COLO829 (cell line): Measurements from ENCODE around the gene GBP1.
"Not testable (repeated sequence)": the region's sequence is repeated elsewhere in the genome, so short reads cannot be mapped to it uniquely, and the experiment has no call there.

Source experiments
- DNase-seq: peaks from one replicate; pipeline ENCODE4 v3.0.0; 2012; ENCODE audit warnings: low spot score

The GBP1 gene

GRCh38 chr1:89051955-89052312 lies 13.1 kb downstream of the GBP1 start:
- DNase-seq = no peak

GRCh38 chr1:89051300-89051954 lies 13.6 kb downstream of the GBP1 start:
- no peak for DNase-seq

DNA sequence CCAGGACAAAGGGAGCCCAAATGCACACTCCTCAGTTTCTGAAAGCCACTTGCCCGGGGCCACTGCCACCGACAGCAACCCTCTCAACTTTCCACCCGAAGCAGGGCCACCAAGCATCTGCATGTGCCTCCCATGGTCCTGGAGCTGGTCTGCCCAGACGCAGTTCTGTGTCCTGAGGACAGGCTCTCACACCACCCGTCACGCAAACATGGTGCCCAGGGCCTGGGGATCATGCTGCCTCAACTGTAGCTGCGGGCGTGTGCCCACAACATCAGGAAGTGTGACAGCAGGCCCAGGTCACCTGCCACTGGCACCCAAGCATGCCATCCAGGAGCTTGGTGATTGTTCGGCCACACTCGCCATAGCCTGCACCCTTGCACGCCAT lies 14.4 kb downstream of the GBP1 start:
- no peak for DNase-seq

DNA sequence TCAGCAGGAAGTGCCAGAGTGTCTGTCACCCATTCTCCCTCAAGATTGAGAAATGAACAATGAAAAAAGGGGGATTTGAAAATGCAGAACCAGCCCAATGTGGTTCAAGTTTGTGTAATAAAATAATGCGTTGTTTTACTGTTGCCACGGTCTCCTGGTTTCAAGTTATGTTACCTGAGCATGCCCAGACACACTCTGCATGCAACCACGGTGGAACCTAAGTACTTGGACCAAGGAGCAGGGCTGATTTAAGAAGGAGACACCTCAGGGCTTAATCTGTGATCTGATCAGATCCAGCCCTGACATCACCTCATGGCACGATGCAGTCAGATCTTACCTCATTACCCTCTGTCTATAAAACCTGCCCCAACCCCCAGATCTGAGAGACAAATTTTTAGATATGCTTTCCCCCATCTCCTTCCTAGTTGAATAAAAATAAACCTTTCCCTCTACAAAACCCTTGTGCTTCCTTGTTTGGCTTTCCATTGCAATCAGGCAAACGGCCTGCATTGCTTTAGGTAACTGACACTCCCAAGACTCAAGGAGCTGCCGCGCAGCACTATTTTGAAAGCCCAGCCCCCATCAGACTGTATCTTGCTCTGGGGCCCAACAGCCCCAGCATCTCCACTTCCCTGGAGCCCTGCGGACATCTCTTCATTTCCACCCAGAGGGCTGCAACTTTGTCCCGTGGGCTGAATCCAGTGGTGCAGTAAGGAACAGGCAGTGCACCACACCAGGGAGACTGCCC lies 14.9 kb downstream of the GBP1 start:
- DNase-seq = not testable (repeated sequence)

GRCh38 chr1:89049187-89049586 lies 15.8 kb downstream of the GBP1 start:
- DNase-seq = not testable (repeated sequence)

GRCh38 chr1:89047734-89048133 lies 17.3 kb downstream of the GBP1 start:
- DNase-seq = no peak

DNA sequence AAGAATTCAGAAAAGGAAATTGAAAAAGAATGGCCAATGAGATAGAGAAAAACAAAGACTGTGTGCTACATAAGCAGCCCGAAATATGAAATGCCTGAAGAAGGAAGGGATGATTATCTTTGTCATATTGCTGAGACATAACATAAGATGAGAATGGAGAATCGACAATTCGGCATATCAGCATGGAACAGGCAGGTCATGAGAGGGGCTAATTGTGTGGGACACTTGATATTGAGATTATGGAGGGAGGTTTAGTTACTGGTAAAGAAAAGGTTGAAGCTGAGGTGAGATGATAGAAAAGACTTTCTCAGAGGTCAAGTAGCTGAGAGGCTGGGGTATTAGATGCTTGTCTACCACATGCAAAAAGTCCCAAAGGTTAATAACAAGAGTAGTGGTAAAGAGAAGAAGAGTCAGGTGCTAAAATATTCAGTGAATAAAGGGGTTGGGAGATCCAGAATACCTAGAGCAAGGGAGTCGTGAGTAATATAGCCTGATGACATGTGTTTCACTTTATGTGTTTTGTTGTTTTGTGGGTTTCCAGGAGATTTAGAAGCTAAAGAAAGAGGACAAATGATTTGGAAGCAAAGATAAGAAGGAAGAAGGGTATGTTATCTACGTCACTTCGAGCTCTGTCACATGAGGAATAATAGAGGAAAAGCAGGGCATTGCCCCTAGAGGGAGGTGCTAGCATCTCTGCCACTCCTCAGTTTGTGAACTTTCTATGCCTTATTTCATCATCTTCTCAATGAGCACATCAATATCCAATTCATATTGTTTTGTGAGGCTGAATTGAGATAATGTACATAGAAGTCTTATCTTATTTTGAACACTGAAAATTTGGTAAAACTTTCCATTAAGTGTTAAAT lies 18.5 kb downstream of the GBP1 start:
- DNase-seq = not testable (repeated sequence)

DNA sequence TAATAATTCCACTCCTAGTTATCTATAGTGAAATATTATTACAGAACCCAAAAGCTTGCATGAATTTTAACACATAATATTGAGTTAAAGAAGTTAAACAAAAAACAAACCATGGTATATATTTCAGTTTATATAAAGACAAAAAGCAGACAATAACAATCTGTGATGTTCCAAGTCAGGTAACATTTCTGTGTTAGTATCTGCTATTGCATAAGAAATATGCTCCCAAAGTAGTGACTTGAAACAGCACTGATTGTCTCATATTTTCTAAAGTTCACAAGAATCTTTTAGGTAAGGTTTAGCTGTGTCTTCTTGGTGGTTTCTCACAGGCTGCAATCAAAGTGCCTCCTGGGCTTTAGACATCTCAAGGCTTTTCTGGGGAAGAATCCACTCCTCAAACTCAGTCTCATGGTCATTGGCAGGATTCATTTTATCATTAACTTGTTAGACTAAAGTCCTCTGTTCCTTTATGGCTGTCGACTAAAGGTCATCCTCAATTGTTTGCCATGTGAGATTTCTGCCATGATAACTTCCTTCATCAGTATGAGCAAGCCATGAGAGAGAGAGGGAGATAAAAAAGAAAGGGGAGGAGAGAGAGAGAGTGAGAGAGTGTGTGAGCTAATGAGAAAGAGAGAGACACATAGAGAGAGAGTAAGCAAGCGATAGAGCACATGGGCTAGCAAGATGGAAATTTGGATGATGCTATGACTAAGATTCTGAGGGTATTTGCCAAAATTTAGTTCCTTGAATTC lies 19.9 kb downstream of the GBP1 start:
- no peak for DNase-seq

GRCh38 chr1:89043940-89044339 lies 21.1 kb downstream of the GBP1 start:
- DNase-seq = no peak

DNA sequence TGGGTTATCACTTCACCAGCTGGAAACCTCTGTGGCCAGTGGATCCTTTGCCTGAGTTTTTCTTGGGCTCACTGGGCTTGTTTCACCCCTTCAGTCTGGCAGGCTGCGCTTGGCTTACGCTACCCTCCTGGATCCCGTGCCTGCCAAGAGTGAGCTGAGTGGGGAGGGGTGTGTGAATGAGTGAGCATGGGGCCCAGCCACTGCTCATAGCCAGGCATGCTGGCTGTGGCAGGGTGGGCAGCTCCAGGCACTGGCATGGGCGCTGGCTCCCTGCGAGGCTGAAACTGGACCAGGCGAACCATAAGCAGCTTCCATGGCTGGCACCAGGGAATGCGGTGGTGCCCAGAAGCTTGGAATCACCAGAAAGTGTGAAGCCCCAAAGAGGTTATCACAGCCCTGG lies 22.5 kb downstream of the GBP1 start:
- no peak for DNase-seq

DNA sequence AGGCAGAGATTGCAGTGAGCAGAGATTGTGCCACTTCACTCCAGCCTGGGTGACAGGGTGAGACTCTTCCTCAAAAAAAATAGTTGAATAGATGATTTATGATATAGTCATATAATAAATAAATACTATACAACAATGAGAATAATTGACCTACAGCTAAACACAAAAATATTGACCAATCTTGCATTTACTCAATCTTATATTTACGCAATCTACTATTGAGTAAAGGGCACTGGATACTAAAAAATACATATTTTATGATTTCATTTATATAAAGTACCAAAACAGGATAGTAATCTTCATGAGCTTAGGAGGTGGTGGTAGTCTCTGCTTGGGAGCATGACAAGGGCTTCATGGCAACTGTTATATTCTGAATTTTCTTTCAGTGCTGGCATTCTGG lies 23.3 kb downstream of the GBP1 start:
- DNase-seq = no peak

DNA sequence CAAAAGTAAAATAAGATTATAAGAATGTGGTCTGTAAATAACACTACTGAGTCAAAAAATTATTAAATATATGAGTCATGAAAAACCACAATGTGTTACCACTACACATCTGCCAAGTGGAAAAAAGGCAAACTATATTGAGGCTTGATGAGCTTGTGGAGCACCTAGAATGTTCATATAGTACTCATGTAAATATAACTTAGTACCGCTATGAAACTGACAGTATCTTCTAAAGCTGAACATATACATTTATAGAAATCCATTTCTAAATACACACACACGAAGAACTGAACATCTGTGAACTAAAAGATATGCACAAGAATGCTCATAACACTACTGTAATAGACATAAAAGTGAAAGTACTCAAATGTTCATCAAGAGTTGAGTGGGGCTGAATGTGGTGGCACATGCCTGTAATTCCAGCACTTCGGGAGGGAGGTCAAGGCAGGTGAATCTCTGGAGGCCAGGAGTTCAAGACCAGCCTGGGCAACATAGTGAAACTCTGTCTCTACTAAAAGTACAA lies 23.8 kb downstream of the GBP1 start:
- DNase-seq = no peak

GRCh38 chr1:89040315-89040626 lies 24.7 kb downstream of the GBP1 start:
- no peak for DNase-seq

DNA sequence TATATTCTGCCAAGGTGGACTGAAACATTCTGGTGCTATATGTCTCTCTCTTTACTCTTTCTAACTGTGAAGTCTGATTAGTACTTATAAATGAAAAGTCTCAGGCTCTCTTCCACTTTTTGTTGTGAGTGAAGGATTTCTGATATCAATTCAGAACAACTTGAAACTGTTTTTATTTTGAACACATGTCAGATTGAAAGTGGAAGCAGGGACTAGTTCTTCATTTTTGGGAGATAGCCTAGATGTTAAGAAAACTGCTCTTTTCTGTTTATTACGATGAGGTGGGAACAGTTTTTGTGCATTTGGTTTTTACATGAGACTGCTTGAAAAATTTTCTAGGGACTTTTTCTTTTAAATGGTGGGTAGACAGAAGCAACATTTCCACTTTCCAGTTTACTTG lies 27.8 kb downstream of the GBP1 start:
- DNase-seq = no peak

DNA sequence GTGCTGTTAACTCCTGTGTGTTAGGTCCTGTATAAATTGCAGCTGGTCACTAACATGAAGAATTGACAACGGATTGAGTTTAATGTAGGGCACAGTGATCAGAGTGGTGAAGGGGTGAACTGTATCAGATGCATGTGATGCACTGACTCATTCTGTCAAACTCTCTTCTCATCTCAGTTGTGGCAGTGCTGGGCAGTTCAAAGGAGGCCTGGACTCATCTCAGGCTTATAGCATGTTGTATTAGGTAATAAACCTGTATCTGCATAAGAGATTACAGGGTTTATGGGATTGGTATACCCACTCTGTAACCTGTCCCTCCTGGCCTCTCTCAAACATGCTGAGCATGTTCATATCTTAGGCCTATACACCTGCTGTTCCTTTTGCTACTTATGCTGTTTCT lies 29.9 kb downstream of the GBP1 start:
- DNase-seq = no peak

DNA sequence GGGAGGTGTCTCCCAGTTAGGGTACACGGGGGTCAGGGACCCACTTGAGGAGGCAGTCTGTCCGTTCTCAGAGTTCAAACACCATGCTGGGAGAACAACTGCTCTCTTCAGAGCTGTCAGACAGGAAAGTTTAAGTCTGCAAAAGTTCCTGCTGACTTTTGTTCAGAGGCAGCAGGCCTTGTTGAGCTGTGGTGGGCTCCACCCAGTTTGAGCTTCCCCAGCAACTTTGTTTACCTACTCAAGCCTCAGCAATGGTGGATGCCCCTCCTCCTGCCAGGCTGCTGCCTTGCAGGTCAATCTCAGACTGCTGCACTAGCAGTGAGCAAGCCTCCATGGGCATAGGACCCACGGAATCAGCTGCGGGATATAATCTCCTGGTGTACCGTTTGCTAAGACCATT lies 31.0 kb downstream of the GBP1 start:
- not testable (repeated sequence) for DNase-seq

- not testable (repeated sequence) for DNase-seq
Observed at GRCh38 chr1:89029051-89029450, 36.0 kb downstream of the GBP1 start.

GRCh38 chr1:89025928-89026327 lies 39.1 kb downstream of the GBP1 start:
- DNase-seq = no peak

DNA sequence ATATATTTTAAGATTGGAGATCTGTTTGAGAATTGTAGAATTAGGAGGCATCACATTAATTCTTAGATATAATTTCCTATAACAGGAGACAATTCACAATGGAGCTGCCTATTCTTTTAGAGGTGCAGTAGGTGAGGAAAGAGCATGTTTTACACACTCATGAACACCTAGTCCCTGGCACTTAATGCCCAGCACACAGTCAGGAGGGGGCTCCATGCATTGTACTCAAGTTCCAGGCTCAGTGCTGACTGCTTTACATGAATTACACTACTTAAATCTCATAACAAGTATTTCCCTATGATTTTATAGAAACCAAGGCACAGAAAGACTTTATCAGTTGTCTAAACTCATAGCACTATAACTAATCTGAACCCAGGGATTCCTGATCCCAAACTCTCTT lies 42.0 kb downstream of the GBP1 start:
- no peak for DNase-seq

GRCh38 chr1:89022167-89022959 lies 42.6 kb downstream of the GBP1 start, which contains the start of gene GBP3:
TSS of gene GBP3 (minus strand) at chr1:89022866. CDS start at chr1:89020721, 2,145 bp downstream.
- DNase-seq = peak; percentile 53

- not testable (repeated sequence) for DNase-seq
Observed at GRCh38 chr1:89018318-89018717, 46.7 kb downstream of the GBP1 start.
